Fibroblast of the conjunctiva (primary cell): ENCODE measurements around the gene NTRK3.

Experiments
- DNase-seq: peaks from one replicate; pipeline ENCODE4 v3.0.0-alpha.2; 2010; ENCODE audit warnings: low read depth

Gene NTRK3

GRCh38 chr15:88029696-88030095, 226.8 kb downstream of the NTRK3 start:
- DNase-seq: no peak

GRCh38 chr15:88028024-88028423, 228.5 kb downstream of the NTRK3 start:
- DNase-seq: no peak

- DNase-seq: no peak
Observed at GRCh38 chr15:88023914-88024313, 232.6 kb downstream of the NTRK3 start.

GRCh38 chr15:88022716-88023115, 233.8 kb downstream of the NTRK3 start:
- DNase-seq: no peak

GRCh38 chr15:88021601-88022000, 234.9 kb downstream of the NTRK3 start:
- no peak for DNase-seq

- no peak for DNase-seq
Observed at GRCh38 chr15:88020806-88021205, 235.7 kb downstream of the NTRK3 start.

GRCh38 chr15:88019656-88020055, 236.9 kb downstream of the NTRK3 start:
- no peak for DNase-seq

- no peak for DNase-seq
Observed at GRCh38 chr15:88018869-88019641, 237.5 kb downstream of the NTRK3 start.

GRCh38 chr15:88017753-88018152, 238.8 kb downstream of the NTRK3 start:
- DNase-seq: no peak

GRCh38 chr15:88016406-88016805, 240.1 kb downstream of the NTRK3 start:
- DNase-seq: no peak

- DNase-seq: no peak
Observed at GRCh38 chr15:88015228-88015860, 241.2 kb downstream of the NTRK3 start.

GRCh38 chr15:88014454-88015160, 241.9 kb downstream of the NTRK3 start:
- DNase-seq: no peak

- no peak for DNase-seq
Observed at GRCh38 chr15:88013111-88013510, 243.4 kb downstream of the NTRK3 start.

GRCh38 chr15:88012688-88013087, 243.9 kb downstream of the NTRK3 start:
- DNase-seq: no peak

- DNase-seq: no peak
Observed at GRCh38 chr15:88012233-88012632, 244.3 kb downstream of the NTRK3 start.

- DNase-seq: no peak
Observed at GRCh38 chr15:88011533-88011932, 245.0 kb downstream of the NTRK3 start.

GRCh38 chr15:88006146-88006545, 250.4 kb downstream of the NTRK3 start:
- DNase-seq: no peak

- DNase-seq: no peak
Observed at GRCh38 chr15:88004399-88004798, 252.1 kb downstream of the NTRK3 start.

- no peak for DNase-seq
Observed at GRCh38 chr15:88003541-88004327, 252.8 kb downstream of the NTRK3 start.

GRCh38 chr15:88002706-88003105, 253.8 kb downstream of the NTRK3 start:
- no peak for DNase-seq

- DNase-seq: no peak
Observed at GRCh38 chr15:87998630-87999029, 257.9 kb downstream of the NTRK3 start.

GRCh38 chr15:87986776-87987175, 269.8 kb downstream of the NTRK3 start:
- no peak for DNase-seq
